HCT116 (cell line): ENCODE data around the gene ZNF469. TPM values are rescaled to one million over a fixed set of nuclear protein-coding genes. Genes with fewer than 3 reads are reported as not detected.

Experiments
- ATAC-seq: fragments of 200-7000 bp; cut with Tn5 transposase; 2 replicates; pipeline ENCODE4 v1.9.1; 2020; ENCODE audit warnings: mild to moderate bottlenecking, moderate library complexity
- BruUV-seq: library from RNA; stranded (reverse); fragments of 400-500 nt; replicated peaks from 2 replicates; lab custom pipeline; 2021; lab: Mats Ljungman, UMichigan
- CTCF ChIA-PET: fragments of 300-600 bp; sonication (Branson Sonifier 250); formaldehyde crosslinking; loops from one replicate; lab custom pipeline; 2021; ENCODE audit warnings: antibody characterized with exemption; lab: Charles Lee
- POLR2A ChIA-PET: fragments of 300-600, 350-600 bp; sonication (Branson Sonifier 250); formaldehyde crosslinking; loops from one replicate; lab custom pipeline; 2021; ENCODE audit warnings: antibody characterized with exemption; lab: Charles Lee
- RAD21 ChIA-PET, 2 experiments: fragments of 300-600 bp; sonication (Branson Sonifier 250); formaldehyde crosslinking; loops; one replicate each; lab custom pipeline; 2023; ENCODE audit warnings: low total read pairs in 2 of 2; ENCODE audit not compliant: uncharacterized antibody in 2 of 2, unreplicated experiment in 2 of 2, low non-redundant PET in 1 of 2; lab: Charles Lee
- DNase-seq: peaks from one replicate; pipeline ENCODE4 v3.0.0-alpha.2; 2010; ENCODE audit warnings: low read depth, low spot score
- H2AFZ ChIP-seq: fragments of 200-600 bp; shearing (Covaris generic), sonication (generic); 2 replicates; pipeline ENCODE4 v1.6.1; 2017; ENCODE audit warnings: low read depth, mixed run types, mixed read lengths, antibody characterized with exemption, low read length; ENCODE audit not compliant: poor library complexity, severe bottlenecking
- H3K27ac ChIP-seq: 2 replicates; pipeline ENCODE4 v1.5.1; 2012; ENCODE audit warnings: low read depth, low read length
- H3K27me3 ChIP-seq: fragments of 200-600 bp; sonication (generic); 2 replicates; pipeline ENCODE4 v1.6.1; 2016; ENCODE audit warnings: mixed run types, low read length, mixed read lengths; ENCODE audit not compliant: insufficient read depth
- H3K36me3 ChIP-seq, 2 experiments: fragments of 200-500 bp in 1 of 2; fragments of 200-600 bp in 1 of 2; sonication (Bioruptor generic) in 1 of 2; sonication (generic) in 1 of 2; 2 replicates each; pipeline versions ENCODE4 v1.5.1 to v1.6.1; 2014 to 2016; ENCODE audit warnings: low read length in 2 of 2, inconsistent platforms in 1 of 2, mixed read lengths in 1 of 2, mixed run types in 1 of 2; ENCODE audit not compliant: insufficient read depth in 2 of 2, control insufficient read depth in 1 of 2
- H3K4me1 ChIP-seq, 2 experiments: fragments of 200-600 bp in 1 of 2; sonication (generic) in 1 of 2; 2 replicates each; pipeline versions ENCODE4 v1.5.1 to v1.6.1; 2012 to 2017; ENCODE audit warnings: low read length in 2 of 2, inconsistent platforms in 1 of 2, mild to moderate bottlenecking in 1 of 2, mixed read lengths in 1 of 2, mixed run types in 1 of 2, moderate library complexity in 1 of 2; ENCODE audit not compliant: insufficient read depth in 2 of 2, control insufficient read depth in 1 of 2
- H3K4me2 ChIP-seq: fragments of 200-600 bp; sonication (generic); 2 replicates; pipeline ENCODE4 v1.6.1; 2017; ENCODE audit warnings: mixed run types, low read length, mixed read lengths
- H3K4me3 ChIP-seq, 2 experiments: fragments of 200-600 bp in 1 of 2; sonication (generic) in 1 of 2; replicated peaks in 1 of 2; 2 replicates each; pipeline ENCODE4 v1.5.1; 2011 to 2016; ENCODE audit warnings: low read length in 2 of 2, control low read depth in 1 of 2, low read depth in 1 of 2, mild to moderate bottlenecking in 1 of 2, mixed read lengths in 1 of 2, mixed run types in 1 of 2
- H3K79me2 ChIP-seq: fragments of 200-600 bp; sonication (generic); 2 replicates; pipeline ENCODE4 v1.6.1; 2017; ENCODE audit warnings: mild to moderate bottlenecking, mixed run types, low read length, moderate library complexity, mixed read lengths; ENCODE audit not compliant: insufficient read depth
- H3K9ac ChIP-seq: fragments of 200-600 bp; sonication (generic); 2 replicates; pipeline ENCODE4 v1.6.1; 2016; ENCODE audit warnings: low read length, mixed read lengths
- H3K9me2 ChIP-seq: fragments of 200-600 bp; sonication (generic), shearing (Covaris generic); 2 replicates; pipeline ENCODE4 v1.6.1; 2017; ENCODE audit warnings: mixed run types, mild to moderate bottlenecking, moderate library complexity; ENCODE audit not compliant: insufficient read depth
- H3K9me3 ChIP-seq, 2 experiments: fragments of 200-500 bp in 1 of 2; fragments of 200-600 bp in 1 of 2; sonication (Bioruptor generic) in 1 of 2; sonication (generic) in 1 of 2; 2 replicates each; pipeline ENCODE4 v1.6.1; 2014 to 2017; ENCODE audit warnings: low read length in 2 of 2, mixed read lengths in 2 of 2, inconsistent platforms in 1 of 2, low read depth in 1 of 2, mild to moderate bottlenecking in 1 of 2, mixed run types in 1 of 2, moderate library complexity in 1 of 2; ENCODE audit not compliant: control insufficient read depth in 1 of 2, insufficient read depth in 1 of 2
- H4K20me1 ChIP-seq: fragments of 200-600 bp; sonication (generic), shearing (Covaris generic); 2 replicates; pipeline ENCODE4 v1.6.1; 2017; ENCODE audit warnings: mixed run types, mild to moderate bottlenecking, moderate library complexity; ENCODE audit not compliant: insufficient read depth
- ATF3 ChIP-seq: IDR thresholded peaks from 2 replicates; pipeline ENCODE4 v1.6.1; 2012
- CBX3 ChIP-seq: IDR thresholded peaks from 2 replicates; pipeline ENCODE4 v1.6.1; 2012; ENCODE audit warnings: low read depth
- CEBPB ChIP-seq: IDR thresholded peaks from 2 replicates; pipeline ENCODE4 v1.6.1; 2012; ENCODE audit warnings: low read depth
- EZH2phosphoT487 ChIP-seq: fragments of 200-600 bp; IDR thresholded peaks from 2 replicates; pipeline ENCODE4 v1.6.1; 2018; ENCODE audit warnings: antibody characterized with exemption, borderline replicate concordance
- FOSL1 ChIP-seq: IDR thresholded peaks from 2 replicates; pipeline ENCODE4 v1.6.1; 2012; ENCODE audit warnings: low read depth
- POLR2A ChIP-seq: IDR thresholded peaks from 2 replicates; pipeline ENCODE4 v1.7.0; 2011; ENCODE audit warnings: borderline replicate concordance; ENCODE audit not compliant: insufficient read depth, insufficient read length; ENCODE audit errors: extremely low read depth
- REST ChIP-seq: IDR thresholded peaks from 2 replicates; pipeline ENCODE4 v1.6.1; 2012; ENCODE audit warnings: low read depth
- YY1 ChIP-seq: IDR thresholded peaks from 2 replicates; pipeline ENCODE4 v1.6.1; 2011; ENCODE audit warnings: low read length, low read depth, moderate library complexity, mild to moderate bottlenecking; ENCODE audit not compliant: insufficient replicate concordance; ENCODE audit errors: extremely low read depth
- ZBTB33 ChIP-seq: IDR thresholded peaks from 2 replicates; pipeline ENCODE4 v1.6.1; 2011; ENCODE audit warnings: mild to moderate bottlenecking, low read length, moderate library complexity; ENCODE audit not compliant: insufficient replicate concordance; ENCODE audit errors: extremely low read depth
- ZFX ChIP-seq: fragments of 450-650 bp; IDR thresholded peaks from 2 replicates; pipeline ENCODE4 v1.6.1; 2017
- ZNF274 ChIP-seq: fragments of 200-500 bp; sonication (Bioruptor generic); IDR thresholded peaks from 2 replicates; pipeline ENCODE4 v1.6.1; 2014; ENCODE audit warnings: mild to moderate bottlenecking, low read depth, low read length, inconsistent platforms
- intact Hi-C: fragments of 100-400 bp; cut with micrococcal nuclease; formaldehyde crosslinking; loops from 2 replicates; pipeline ENCODE4 v1.10.0; 2022
- total RNA-seq: library from RNA; stranded (reverse); gene quantifications from one replicate; pipeline ENCODE4 v1.2.1, GENCODE V29; 2021; ENCODE audit not compliant: unreplicated experiment

Gene ZNF469
- total RNA-seq, 1 experiment from 2014 or later: 5.9 TPM

GRCh38 chr16:88355389-88356123 is 27.2 kb upstream of the ZNF469 start:
- Histone ChIP-seq H2AFZ (no peak overlapping the region), H3K4me3 (no peak overlapping the region), H3K4me2 (no peak overlapping the region), H3K79me2 (no peaks in the 10 kb centered on the region), H3K4me1 (no peaks in the 10 kb centered on the region), H4K20me1 (no peaks in the 10 kb centered on the region), H3K36me3 (no peaks in the 10 kb centered on the region), H3K9me2 (no peaks in the 10 kb centered on the region), H3K27me3 (0 out of 2 replicates have a peak, but pooled peaks cover 6% of the 10 kb centered on the region)
- DNase-seq (no peak), ATAC-seq (no peak)
- BruUV-seq: no TSS peak
- intact Hi-C loops: no loop called here
- POLR2A ChIA-PET: no interaction called here
- RAD21 ChIA-PET: no interaction called here
- no peak for TF ChIP-seq CBX3
- TF ChIP-seq EZH2phosphoT487: no peak
- TF ChIP-seq POLR2A: no peak
- no peak for TF ChIP-seq FOSL1
- TF ChIP-seq ATF3: no peak
- TF ChIP-seq ZNF274: no peak
- TF ChIP-seq YY1: no peak
- no peak for TF ChIP-seq ZBTB33
- no peak for TF ChIP-seq CEBPB
- TF ChIP-seq ZFX: no peak
- TF ChIP-seq REST: no peak
- TF ChIP-seq, all 23 proteins: peak for 0
- no peak overlapping the region for H3K9ac ChIP-seq
- CTCF ChIA-PET: no interaction called here
- H3K27ac ChIP-seq: no peak overlapping the region
- no peaks in the 10 kb centered on the region for H3K9me3 ChIP-seq
